GM12872 (cell line): ENCODE data around the gene CCDC60.

ENCODE experiments used
- TF ChIP-seq, protein P1 (sequence below): IDR thresholded peaks from 3 replicates; pipeline ENCODE4 v1.5.1; 2011; ENCODE audit warnings: low read depth, mild to moderate bottlenecking, low read length, moderate library complexity; ENCODE audit not compliant: insufficient read depth

Gene CCDC60

DNA sequence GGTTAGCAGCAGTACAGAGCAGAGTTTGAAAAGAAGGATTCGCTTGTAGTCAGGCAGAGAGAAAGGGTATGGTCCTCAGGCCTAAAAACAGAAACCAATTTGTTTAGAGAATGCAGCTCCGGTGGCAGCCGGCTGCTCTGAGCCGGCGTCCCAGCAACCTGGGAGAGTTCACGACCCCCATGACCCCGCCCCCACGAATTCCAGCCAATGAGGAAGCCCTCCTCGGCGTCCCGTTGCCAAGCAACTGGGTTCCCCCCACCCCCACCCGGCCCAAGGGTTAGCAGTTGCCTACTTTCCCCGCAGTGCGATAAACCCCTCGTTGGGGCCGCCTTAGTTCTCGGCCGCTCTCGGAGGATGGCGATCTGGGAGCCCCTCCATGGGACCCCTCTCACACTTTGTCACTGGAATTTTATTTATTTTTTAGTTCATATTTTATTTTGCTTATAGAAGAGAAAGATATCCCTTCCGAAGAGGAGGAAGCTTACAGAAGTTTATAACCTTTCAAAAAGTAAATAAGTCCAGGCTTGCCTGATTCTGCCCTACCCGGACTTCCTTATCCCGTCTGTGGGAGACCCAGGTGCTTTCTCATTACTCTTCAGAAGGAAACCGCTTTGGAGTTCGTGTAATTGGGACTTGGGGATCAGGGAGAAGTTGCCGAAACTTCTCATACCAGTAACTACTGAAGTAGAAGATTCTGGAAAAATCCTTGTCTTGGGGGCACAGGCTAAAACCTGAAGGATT is at the start of gene CCDC60:
TSS of gene CCDC60 (plus strand) at position 300 of the 741 bp plus-strand sequence. CDS start 448 bp downstream, outside the sequence.
- TF ChIP-seq, protein P1, sequence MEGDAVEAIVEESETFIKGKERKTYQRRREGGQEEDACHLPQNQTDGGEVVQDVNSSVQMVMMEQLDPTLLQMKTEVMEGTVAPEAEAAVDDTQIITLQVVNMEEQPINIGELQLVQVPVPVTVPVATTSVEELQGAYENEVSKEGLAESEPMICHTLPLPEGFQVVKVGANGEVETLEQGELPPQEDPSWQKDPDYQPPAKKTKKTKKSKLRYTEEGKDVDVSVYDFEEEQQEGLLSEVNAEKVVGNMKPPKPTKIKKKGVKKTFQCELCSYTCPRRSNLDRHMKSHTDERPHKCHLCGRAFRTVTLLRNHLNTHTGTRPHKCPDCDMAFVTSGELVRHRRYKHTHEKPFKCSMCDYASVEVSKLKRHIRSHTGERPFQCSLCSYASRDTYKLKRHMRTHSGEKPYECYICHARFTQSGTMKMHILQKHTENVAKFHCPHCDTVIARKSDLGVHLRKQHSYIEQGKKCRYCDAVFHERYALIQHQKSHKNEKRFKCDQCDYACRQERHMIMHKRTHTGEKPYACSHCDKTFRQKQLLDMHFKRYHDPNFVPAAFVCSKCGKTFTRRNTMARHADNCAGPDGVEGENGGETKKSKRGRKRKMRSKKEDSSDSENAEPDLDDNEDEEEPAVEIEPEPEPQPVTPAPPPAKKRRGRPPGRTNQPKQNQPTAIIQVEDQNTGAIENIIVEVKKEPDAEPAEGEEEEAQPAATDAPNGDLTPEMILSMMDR = no peak

DNA sequence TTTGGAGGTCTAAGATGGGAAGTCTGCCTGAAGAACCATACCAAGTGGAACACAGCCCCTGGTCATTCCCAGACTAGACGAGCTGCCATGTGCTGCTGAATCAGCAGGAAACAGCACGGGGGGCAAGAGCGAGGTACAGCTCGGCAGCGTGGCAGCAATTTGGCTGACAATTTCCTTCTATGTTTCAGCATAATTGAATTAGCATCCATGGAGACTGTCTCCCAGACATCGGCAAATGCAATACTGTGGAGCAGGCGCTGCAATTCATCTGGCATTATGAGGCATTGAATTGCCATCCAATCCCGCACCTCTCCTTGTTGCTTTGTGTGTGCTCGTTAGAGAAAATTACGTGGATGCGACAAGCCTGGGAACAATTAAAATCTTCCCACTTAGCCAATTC is 46.0 kb upstream of the CCDC60 start:
- TF ChIP-seq, protein P1 = no peak

DNA sequence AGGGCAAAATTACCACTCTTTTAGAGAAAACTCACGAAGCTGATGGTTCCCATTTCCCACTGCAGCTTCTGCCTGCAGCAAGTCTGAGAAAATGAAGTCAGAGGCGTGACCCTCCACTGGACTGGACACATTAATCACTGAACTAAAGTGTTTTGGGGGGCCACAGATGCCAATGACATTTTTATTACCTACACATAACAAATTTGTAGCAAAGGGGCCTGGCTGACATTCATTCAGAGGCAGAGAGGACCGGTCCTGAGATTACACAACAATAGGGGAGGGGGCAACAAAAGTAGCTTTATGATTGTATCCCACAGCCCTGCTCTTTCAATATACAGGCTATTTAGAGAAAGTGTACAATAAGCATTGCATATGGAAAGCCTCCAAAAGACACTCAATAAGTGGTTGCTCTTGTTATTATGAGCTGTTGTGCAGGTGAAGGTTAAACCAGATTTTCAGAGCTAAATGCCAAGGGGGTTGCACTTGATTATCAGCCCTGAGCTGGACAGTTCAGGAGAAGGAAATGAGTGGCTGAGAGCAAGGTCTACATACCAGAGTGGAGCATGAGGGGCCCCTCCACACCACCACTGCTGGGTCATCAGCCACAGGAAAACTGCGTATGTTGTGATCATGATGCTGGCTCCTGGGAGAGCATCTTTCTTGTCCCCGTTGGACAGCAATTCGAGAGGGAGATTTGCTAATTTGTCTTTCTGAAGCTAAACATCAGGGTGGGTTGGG is 41.5 kb upstream of the CCDC60 start:
- TF ChIP-seq, protein P1 = no peak

GRCh38 chr12:119294211-119294610 is 40.3 kb upstream of the CCDC60 start:
- TF ChIP-seq, protein P1 = no peak

- TF ChIP-seq, protein P1 = no peak
These were observed 38.0 kb upstream of the CCDC60 start for GRCh38 chr12:119296535-119296934.

GRCh38 chr12:119299130-119299529 is 35.4 kb upstream of the CCDC60 start:
- TF ChIP-seq, protein P1 = no peak

- TF ChIP-seq, protein P1 = no peak
These were observed 33.1 kb upstream of the CCDC60 start for GRCh38 chr12:119301379-119301778.
